Activated CD4-positive, CD25-positive, alpha-beta regulatory T cell treated with anti-CD3 and anti-CD28 coated beads, Interleukin-2, amount 50 U/mL, for 72 hours (primary cell): Measurements from ENCODE around the gene PLA2G2C.

Source experiments
- DNase-seq: peaks from one replicate; pipeline ENCODE4 v3.0.0; 2021

The PLA2G2C gene

GRCh38 chr1:20202166-20202565 lies 15.8 kb upstream of the PLA2G2C start:
- no peak for DNase-seq

GRCh38 chr1:20200966-20201365 lies 14.6 kb upstream of the PLA2G2C start:
- no peak for DNase-seq

- DNase-seq, result no peak
These were observed 13.5 kb upstream of the PLA2G2C start for GRCh38 chr1:20199840-20200239.

GRCh38 chr1:20199403-20199802 lies 13.1 kb upstream of the PLA2G2C start:
- DNase-seq, result no peak

- no peak for DNase-seq
These were observed 12.6 kb upstream of the PLA2G2C start for GRCh38 chr1:20198918-20199317.

- DNase-seq, result no peak
These were observed 12.0 kb upstream of the PLA2G2C start for GRCh38 chr1:20198296-20198695.

GRCh38 chr1:20197329-20197791 lies 11.0 kb upstream of the PLA2G2C start:
- no peak for DNase-seq

GRCh38 chr1:20195462-20195780 lies 9.1 kb upstream of the PLA2G2C start:
- no peak for DNase-seq

GRCh38 chr1:20194757-20195461 lies 8.6 kb upstream of the PLA2G2C start:
- peak; percentile 68 for DNase-seq

- no peak for DNase-seq
These were observed 7.9 kb upstream of the PLA2G2C start for GRCh38 chr1:20194224-20194623.

GRCh38 chr1:20192871-20193411 lies 6.6 kb upstream of the PLA2G2C start:
- DNase-seq, result no peak

GRCh38 chr1:20192364-20192763 lies 6.0 kb upstream of the PLA2G2C start:
- no peak for DNase-seq

GRCh38 chr1:20191266-20191825 lies 5.0 kb upstream of the PLA2G2C start:
- no peak for DNase-seq

- no peak for DNase-seq
These were observed 4.2 kb upstream of the PLA2G2C start for GRCh38 chr1:20190256-20191160.

- DNase-seq, result no peak
These were observed 3.3 kb upstream of the PLA2G2C start for GRCh38 chr1:20189664-20190063.

GRCh38 chr1:20188455-20188817 lies 2.1 kb upstream of the PLA2G2C start:
- DNase-seq, result no peak

GRCh38 chr1:20187813-20188454 lies 1.6 kb upstream of the PLA2G2C start:
- no peak for DNase-seq

GRCh38 chr1:20187103-20187812 lies 940 bp upstream of the PLA2G2C start:
- DNase-seq, result no peak

GRCh38 chr1:20184997-20185833 lies 1.1 kb downstream of the PLA2G2C start:
- DNase-seq, result peak; percentile 52

- no peak for DNase-seq
These were observed 1.8 kb downstream of the PLA2G2C start for GRCh38 chr1:20184481-20184900.

- DNase-seq, result no peak
These were observed 2.6 kb downstream of the PLA2G2C start for GRCh38 chr1:20183616-20184271.
